Activated T-cell treated with anti-CD3 and anti-CD28 coated beads, Interleukin-2, amount 50 U/mL, for 24 hours (primary cell): ENCODE measurements around the gene UPF1.

Experiments used
- DNase-seq: peaks from one replicate; pipeline ENCODE4 v3.0.0-alpha.2; 2020
- H3K27ac Mint-ChIP-seq: 2 replicates; pipeline ENCODE4 v1.8.0; 2020; ENCODE audit warnings: mild to moderate bottlenecking, mixed read lengths
- H3K27me3 Mint-ChIP-seq: 2 replicates; pipeline ENCODE4 v1.8.0; 2020; ENCODE audit warnings: mixed read lengths
- H3K36me3 Mint-ChIP-seq: 2 replicates; pipeline ENCODE4 v1.8.0; 2020; ENCODE audit warnings: low read depth, mixed read lengths
- H3K4me1 Mint-ChIP-seq: 2 replicates; pipeline ENCODE4 v1.8.0; 2020; ENCODE audit warnings: low read depth, mixed read lengths
- H3K4me3 Mint-ChIP-seq: 2 replicates; pipeline ENCODE4 v1.8.0; 2020; ENCODE audit warnings: mild to moderate bottlenecking, moderate library complexity, mixed read lengths
- H3K9me3 Mint-ChIP-seq: 2 replicates; pipeline ENCODE4 v1.8.0; 2020; ENCODE audit warnings: mixed read lengths

Gene UPF1

DNA sequence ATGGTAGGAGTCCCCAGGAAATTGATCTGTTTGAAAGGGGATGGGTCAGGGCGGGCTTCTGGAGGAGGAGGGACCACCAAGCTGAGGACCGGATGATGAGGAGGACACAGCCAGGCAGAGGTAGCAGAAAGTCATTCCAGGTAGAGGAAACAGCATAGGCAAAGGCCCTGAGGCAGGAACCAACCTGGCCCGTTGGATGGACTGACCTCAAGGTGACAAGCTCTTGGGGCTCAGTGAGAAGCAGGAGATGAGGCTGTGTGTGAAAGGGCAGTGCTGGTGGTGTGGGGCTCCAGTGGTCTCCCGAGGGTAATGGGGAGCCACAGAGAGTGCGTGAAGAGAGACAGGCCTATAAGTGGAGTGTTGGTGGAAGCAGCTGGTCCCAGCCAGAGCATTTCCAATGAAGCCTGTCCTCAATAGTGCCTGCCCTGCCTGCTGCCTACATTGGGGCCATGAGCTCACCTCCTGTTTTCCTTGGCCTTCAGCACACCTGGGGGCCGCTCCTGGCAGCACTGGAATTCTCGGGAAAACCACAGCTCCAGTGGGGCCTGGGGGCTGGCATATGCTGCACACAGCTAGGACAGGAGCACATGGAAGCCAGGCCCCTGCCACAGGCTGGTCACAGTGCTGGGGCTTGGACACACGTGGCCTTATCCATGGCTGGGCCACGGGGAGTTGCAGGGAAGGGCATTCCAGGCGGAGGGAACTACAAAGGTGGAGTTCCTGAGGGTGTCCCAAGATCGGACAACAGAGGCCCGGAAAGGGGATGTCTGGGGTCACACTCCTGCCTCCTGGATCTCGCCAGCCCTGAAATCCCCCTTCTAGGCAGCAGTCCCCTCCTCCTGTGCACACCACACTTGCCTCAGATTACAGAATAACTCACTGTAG lies 38.4 kb upstream of the UPF1 start:
- H3K36me3 Mint-ChIP-seq: no peaks in the 10 kb centered on the region
- peaks cover 79% of the 10 kb centered on the region for H3K27me3 Mint-ChIP-seq
- no peak for DNase-seq
- H3K9me3 Mint-ChIP-seq: no peaks in the 10 kb centered on the region
- peaks cover 20% of the 10 kb centered on the region for H3K4me1 Mint-ChIP-seq
- no peak overlapping the region for H3K27ac Mint-ChIP-seq
- H3K4me3 Mint-ChIP-seq: no peak overlapping the region

DNA sequence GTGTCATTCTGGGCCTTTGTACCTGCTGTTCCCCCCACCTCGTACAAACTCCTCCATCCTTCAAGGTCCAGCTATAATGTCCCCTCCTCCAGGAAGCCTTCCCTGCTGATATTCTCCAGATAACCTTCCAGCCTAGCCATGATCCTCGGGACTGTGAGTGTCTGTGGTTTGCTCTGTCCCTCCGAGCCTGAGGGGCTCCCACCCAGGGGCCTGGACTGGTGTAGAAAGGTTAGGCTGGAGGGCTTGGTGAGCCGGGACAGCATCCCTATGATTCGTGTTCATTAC lies 37.8 kb upstream of the UPF1 start:
- Mint-ChIP-seq H3K9me3 (no peaks in the 10 kb centered on the region), H3K27me3 (peaks cover 76% of the 10 kb centered on the region), H3K4me3 (no peak overlapping the region), H3K27ac (no peak overlapping the region), H3K4me1 (peaks cover 16% of the 10 kb centered on the region), H3K36me3 (no peaks in the 10 kb centered on the region)
- DNase-seq: no peak

GRCh38 chr19:18794692-18795091 lies 37.1 kb upstream of the UPF1 start:
- DNase-seq: no peak
- peaks cover 9% of the 10 kb centered on the region for H3K4me1 Mint-ChIP-seq
- no peaks in the 10 kb centered on the region for H3K9me3 Mint-ChIP-seq
- H3K4me3 Mint-ChIP-seq: no peak overlapping the region
- peaks cover 69% of the 10 kb centered on the region for H3K27me3 Mint-ChIP-seq
- no peak overlapping the region for H3K27ac Mint-ChIP-seq
- no peaks in the 10 kb centered on the region for H3K36me3 Mint-ChIP-seq

GRCh38 chr19:18795540-18795939 lies 36.2 kb upstream of the UPF1 start:
- H3K27me3 Mint-ChIP-seq: peaks cover 61% of the 10 kb centered on the region

DNA sequence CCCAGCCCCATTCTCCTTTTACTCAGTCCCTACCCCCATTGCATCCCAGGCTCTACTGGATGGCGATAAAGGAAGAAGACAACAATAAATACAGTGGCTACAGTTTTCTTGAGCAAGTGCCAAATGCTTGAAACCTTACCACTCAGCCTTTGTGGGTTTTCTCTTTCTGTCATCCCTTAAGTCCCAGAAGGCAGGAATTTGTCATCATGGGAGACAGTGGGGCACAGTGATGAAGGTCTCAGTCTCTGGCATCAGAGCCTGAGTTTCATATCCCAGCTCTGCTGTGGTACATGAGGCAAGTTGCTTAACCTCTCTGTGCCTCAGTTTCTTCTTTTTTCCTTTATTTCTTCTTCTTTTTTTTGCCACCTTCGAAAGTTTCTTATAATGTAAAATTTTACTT lies 35.5 kb upstream of the UPF1 start:
- H3K27me3 Mint-ChIP-seq: peaks cover 54% of the 10 kb centered on the region
- H3K36me3 Mint-ChIP-seq: no peaks in the 10 kb centered on the region
- peaks cover 2% of the 10 kb centered on the region for H3K4me1 Mint-ChIP-seq

More at GRCh38 chr19:18795540-18795939, 36.2 kb upstream of the UPF1 start:
- no peak overlapping the region for H3K27ac Mint-ChIP-seq
- no peak for DNase-seq
- no peaks in the 10 kb centered on the region for H3K9me3 Mint-ChIP-seq
- H3K36me3 Mint-ChIP-seq: no peaks in the 10 kb centered on the region
- no peak overlapping the region for H3K4me3 Mint-ChIP-seq
- peaks cover 4% of the 10 kb centered on the region for H3K4me1 Mint-ChIP-seq

GRCh38 chr19:18798384-18799352 lies 33.1 kb upstream of the UPF1 start:
- Mint-ChIP-seq H3K36me3 (no peaks in the 10 kb centered on the region), H3K27me3 (peaks cover 42% of the 10 kb centered on the region), H3K27ac (no peak overlapping the region), H3K9me3 (no peaks in the 10 kb centered on the region), H3K4me3 (no peak overlapping the region), H3K4me1 (peaks cover 2% of the 10 kb centered on the region)
- DNase-seq: no peak

More for the DNA sequence above, 35.5 kb upstream of the UPF1 start:
- no peak overlapping the region for H3K27ac Mint-ChIP-seq
- H3K9me3 Mint-ChIP-seq: no peaks in the 10 kb centered on the region
- H3K4me3 Mint-ChIP-seq: no peak overlapping the region
- DNase-seq: no peak

DNA sequence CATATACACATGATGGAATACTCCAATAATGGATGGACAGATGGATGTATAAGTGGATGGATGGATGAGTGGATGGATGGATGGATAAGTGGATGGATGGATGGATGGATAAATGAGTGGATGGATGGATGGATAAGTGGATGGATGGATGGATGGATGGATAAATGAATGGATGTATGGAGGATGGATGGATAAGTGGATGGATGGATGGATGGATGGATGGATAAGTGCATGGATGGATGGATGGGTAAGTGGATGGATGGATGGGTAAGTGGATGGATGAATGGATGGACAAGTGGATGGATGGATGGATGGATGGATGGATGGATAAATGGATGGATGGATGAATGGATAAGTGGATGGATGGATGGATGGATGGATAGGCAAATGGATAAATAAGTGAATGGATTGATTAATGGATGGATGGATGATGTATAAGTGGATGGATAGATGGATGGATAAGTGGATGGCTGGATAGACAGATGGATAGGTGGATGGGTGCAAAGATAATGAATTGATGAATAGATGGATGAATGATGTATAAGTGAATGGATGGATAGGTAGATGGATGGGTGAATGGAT lies 32.3 kb upstream of the UPF1 start:
- DNase-seq: no peak
- Mint-ChIP-seq H3K4me1 (peaks cover 2% of the 10 kb centered on the region), H3K4me3 (no peak overlapping the region), H3K27ac (no peak overlapping the region), H3K9me3 (no peaks in the 10 kb centered on the region), H3K36me3 (no peaks in the 10 kb centered on the region), H3K27me3 (peaks cover 40% of the 10 kb centered on the region)

- Mint-ChIP-seq H3K27ac (no peak overlapping the region), H3K4me1 (peaks cover 2% of the 10 kb centered on the region), H3K4me3 (no peak overlapping the region), H3K9me3 (no peaks in the 10 kb centered on the region), H3K27me3 (peaks cover 34% of the 10 kb centered on the region), H3K36me3 (no peaks in the 10 kb centered on the region)
- DNase-seq: no peak
Measured at GRCh38 chr19:18800079-18800478, 31.7 kb upstream of the UPF1 start.

DNA sequence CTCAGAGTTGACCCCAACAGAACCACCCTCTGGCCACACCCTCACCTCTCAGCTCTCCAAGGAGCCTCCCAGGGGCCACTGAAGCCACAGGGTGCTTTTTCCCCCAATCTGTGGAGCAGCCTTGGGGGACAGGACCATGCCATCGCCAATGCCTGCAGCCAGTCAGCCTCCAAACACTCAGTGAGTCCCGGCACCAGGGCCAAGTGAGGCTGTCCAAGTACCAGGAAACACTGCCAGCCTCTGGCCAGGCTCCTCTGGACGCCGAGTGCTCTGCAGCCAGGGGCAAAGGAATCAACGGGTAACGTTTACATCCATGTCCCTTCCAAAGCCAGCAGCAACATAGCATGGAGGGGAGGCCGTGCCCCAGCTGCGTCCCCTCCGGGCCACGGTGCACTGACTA lies 31.1 kb upstream of the UPF1 start:
- Mint-ChIP-seq H3K27ac (no peak overlapping the region), H3K36me3 (no peaks in the 10 kb centered on the region), H3K27me3 (peaks cover 31% of the 10 kb centered on the region), H3K4me1 (peaks cover 2% of the 10 kb centered on the region), H3K9me3 (no peaks in the 10 kb centered on the region), H3K4me3 (no peak overlapping the region)
- no peak for DNase-seq

- Mint-ChIP-seq H3K27me3 (peaks cover 17% of the 10 kb centered on the region), H3K27ac (no peak overlapping the region), H3K9me3 (no peaks in the 10 kb centered on the region), H3K36me3 (no peaks in the 10 kb centered on the region), H3K4me1 (no peaks in the 10 kb centered on the region), H3K4me3 (no peak overlapping the region)
- DNase-seq: no peak
Measured at GRCh38 chr19:18802354-18802753, 29.4 kb upstream of the UPF1 start.

GRCh38 chr19:18803550-18804138 lies 28.1 kb upstream of the UPF1 start:
- H3K4me3 Mint-ChIP-seq: no peak overlapping the region
- no peaks in the 10 kb centered on the region for H3K36me3 Mint-ChIP-seq

GRCh38 chr19:18804139-18804601 lies 27.6 kb upstream of the UPF1 start:
- DNase-seq: no peak
- Mint-ChIP-seq H3K27ac (no peak overlapping the region), H3K27me3 (peaks cover 14% of the 10 kb centered on the region), H3K4me3 (no peak overlapping the region), H3K4me1 (no peaks in the 10 kb centered on the region), H3K36me3 (no peaks in the 10 kb centered on the region), H3K9me3 (no peaks in the 10 kb centered on the region)

More at GRCh38 chr19:18803550-18804138, 28.1 kb upstream of the UPF1 start:
- Mint-ChIP-seq H3K4me1 (no peaks in the 10 kb centered on the region), H3K27me3 (peaks cover 12% of the 10 kb centered on the region), H3K27ac (no peak overlapping the region), H3K9me3 (no peaks in the 10 kb centered on the region)
- no peak for DNase-seq

DNA sequence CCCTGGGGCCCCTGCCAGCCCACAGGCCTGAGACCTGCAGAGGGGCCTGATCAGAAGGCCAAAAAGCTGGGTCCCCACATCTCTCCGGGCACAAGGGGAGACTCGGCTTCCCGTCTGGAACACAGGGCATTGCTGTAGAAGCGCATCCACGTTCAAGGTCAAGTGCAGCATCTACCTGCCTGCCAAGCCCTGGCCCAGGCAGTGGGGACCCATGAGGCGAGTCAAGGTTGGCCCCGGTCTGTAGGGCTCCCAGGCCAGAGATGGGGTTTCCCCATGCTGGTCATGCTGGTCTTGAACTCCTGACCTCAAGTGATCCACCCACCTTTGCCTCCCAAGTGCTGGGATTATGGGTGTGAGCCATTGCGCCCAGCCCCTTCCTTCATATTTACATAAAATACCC lies 27.1 kb upstream of the UPF1 start:
- Mint-ChIP-seq H3K4me3 (no peak overlapping the region), H3K27ac (no peak overlapping the region), H3K27me3 (peaks cover 17% of the 10 kb centered on the region), H3K36me3 (no peaks in the 10 kb centered on the region), H3K9me3 (no peaks in the 10 kb centered on the region), H3K4me1 (peaks cover 3% of the 10 kb centered on the region)
- DNase-seq: no peak

DNA sequence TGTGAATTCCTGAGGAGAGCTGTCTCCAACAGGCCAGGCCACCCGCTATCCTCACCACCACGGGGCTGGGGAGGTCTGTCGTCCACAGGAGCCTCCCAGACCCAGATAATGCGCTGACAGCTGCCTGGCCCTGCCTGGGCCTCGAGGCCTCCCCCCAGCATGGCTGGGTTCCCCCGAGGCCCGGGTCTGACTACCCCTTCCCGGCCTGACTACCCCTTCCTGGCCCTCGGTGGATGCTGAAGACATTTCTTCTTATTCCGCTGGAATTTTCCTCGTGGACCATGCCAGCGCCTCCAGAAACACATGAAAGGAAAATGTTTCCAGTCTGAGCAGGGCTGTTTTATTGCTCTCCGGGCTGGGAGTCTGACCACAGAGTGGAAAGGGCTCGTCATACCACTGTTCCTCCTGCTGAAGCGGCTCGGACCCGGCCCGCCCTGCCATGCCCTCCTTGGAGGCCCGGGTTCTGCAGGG lies 23.9 kb upstream of the UPF1 start:
- Mint-ChIP-seq H3K4me1 (peaks cover 3% of the 10 kb centered on the region), H3K9me3 (no peaks in the 10 kb centered on the region), H3K36me3 (no peaks in the 10 kb centered on the region), H3K27ac (no peak overlapping the region), H3K27me3 (peaks cover 19% of the 10 kb centered on the region), H3K4me3 (no peak overlapping the region)
- DNase-seq: no peak
